HG03565 (cell line): ENCODE data around the gene CARHSP1.
"Not testable (repeated sequence)": the region's sequence is repeated elsewhere in the genome, so short reads cannot be mapped to it uniquely, and the experiment has no call there.

ENCODE experiments used
- ATAC-seq: cut with Tn5 transposase; IDR thresholded peaks from one replicate; pipeline ENCODE4 v1.9.1; 2021; ENCODE audit warnings: mild to moderate bottlenecking, moderate library complexity; ENCODE audit not compliant: unreplicated experiment

Gene CARHSP1

DNA sequence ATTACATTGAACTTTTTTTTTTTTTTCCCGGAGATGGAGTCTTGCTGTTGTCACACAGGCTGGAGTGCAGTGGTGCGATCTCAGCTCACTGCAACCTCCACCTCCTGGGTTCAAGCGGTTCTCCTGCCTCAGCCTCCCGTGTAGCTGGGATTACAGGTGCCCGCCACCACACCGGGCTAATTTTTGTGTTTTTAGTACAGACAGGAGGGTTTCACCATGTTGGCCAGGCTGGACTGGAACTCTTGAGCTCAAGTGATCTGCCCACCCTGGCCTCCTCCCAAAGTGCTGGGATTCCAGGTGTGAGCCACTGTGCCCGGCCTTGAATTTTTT lies 5.0 kb upstream of the CARHSP1 start:
- ATAC-seq, result not testable (repeated sequence)

DNA sequence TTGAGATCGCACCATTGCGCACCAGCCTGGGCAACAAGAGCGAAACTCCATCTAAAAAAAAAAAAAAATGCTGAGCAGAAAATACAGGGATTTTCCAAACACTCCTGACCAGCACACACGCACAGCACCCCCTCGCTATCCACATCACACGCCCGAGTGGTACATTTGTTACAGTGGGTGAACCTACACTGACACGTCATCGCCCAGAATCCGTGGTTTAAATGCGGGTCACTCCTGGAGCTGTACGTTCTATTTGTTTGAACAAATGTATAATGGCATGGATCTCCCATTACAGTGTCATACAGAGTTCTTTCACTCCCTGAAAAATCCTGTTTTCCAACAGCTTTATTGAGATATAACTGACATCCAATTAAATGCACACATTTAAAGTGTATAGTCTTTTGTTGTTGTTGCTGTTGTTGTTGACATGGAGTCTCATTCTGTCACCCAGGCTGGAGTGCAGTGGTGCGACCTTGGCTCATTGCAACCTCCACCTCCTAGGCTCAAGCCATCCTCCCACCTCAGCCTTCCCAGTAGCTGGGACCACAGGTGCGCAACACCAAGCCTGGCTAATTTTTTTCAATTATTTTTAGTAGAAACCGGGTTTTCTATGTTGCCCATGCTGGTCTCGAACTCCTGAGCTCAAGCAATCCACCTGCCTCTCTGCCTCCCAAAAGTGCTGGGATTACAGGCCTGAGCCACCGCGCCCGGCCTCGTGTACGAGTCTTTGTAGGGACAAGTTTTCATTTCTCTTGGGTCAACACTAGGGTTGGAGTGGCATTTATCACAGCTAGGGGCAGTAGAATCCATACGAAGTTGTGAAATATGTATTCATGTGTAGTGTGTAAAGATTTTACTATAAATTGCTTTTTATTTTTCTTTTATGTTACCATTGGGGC lies 4.4 kb upstream of the CARHSP1 start:
- no peak for ATAC-seq

DNA sequence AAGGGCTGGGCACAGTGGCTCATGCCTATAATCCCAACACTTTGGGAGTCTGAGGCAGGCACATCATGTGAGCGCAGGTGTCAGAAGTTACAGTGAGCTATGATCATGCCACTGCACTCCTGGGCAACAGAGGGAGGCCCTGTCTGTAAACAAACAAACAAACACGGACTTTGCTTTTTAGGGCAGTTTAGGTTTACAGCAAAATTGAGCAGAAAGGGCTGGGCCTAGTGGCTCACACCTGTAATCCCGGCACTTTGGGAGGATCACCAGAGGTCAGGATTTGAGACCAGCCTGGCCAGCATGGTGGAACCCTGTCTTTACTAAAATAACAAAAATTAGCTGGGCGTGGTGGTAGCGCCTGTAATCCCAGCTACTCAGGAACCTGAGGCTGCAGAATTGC lies 3.3 kb upstream of the CARHSP1 start:
- ATAC-seq, result no peak

DNA sequence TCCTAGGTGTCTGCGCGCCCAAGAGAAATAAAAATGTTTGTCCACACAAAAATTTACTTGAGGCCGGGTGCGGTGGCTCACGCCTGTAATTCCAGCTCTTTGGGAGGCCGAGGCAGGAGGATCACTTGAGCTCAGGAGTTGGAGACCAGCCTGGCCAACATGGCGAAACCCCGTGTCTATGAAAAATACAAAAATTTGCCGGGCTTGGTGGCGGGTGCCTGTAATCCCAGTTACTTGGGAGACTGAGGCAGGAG lies 1.1 kb upstream of the CARHSP1 start:
- not testable (repeated sequence) for ATAC-seq

DNA sequence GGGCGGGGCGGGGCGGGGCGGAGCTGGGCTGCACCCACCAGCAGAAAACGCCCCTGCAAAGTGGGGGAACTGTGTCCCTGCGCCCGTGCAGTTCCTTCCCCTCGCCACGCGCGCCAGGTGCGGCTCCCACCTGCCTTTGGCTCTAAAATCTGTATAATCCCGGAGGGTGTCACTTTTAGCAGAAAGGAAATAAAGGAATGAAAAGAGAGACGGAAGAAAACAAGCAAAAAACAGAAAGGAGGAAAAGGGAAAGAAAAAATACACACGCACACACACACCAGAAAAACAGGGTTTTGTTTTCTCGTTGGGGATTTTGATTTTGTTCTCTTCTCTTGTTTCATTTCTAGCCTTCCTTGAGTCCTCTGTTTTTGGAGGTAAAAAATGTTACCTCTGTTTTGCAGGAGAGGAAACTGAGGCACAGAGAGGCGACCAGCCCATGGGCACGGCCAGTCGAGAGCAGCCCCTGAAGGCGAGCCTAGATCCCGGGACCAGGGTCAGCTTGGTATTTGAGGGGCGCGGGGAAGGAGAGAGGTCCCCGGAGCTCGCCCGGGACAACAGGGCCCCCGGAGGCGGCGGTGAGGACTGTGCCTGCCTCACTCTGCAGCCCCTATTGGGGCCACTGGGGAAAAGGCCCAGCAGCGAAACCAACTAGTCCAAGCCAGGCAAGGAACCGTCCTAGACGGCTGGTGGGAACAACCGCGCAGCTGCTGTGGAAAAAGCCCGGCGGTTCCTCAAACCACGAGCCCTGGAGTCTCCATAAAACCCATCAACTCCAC lies 594 bp upstream of the CARHSP1 start:
- no peak for ATAC-seq

DNA sequence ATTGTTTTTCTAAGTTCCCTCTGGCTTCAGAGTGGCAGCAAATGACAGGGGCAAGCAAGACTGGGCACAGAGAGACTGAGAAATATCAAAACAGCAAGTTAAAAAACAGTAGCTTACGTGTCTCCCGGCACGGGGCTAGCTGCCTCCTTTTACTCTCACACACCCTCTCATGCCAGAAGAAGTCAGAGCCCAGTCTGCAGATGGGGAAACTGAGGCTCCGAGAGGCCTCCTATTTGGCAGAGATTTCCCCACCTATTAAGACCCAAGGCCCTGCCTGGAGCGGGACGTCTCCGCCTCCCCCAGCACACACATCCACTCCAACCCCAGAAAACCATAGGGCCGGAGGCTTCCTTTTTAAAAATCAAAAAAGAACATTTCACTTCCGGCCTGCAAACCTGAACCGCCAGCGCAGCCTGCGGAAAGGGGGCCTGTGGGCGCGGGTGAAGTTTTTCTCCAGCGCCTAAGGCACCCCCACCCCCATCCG lies 832 bp downstream of the CARHSP1 start:
- ATAC-seq, result no peak

DNA sequence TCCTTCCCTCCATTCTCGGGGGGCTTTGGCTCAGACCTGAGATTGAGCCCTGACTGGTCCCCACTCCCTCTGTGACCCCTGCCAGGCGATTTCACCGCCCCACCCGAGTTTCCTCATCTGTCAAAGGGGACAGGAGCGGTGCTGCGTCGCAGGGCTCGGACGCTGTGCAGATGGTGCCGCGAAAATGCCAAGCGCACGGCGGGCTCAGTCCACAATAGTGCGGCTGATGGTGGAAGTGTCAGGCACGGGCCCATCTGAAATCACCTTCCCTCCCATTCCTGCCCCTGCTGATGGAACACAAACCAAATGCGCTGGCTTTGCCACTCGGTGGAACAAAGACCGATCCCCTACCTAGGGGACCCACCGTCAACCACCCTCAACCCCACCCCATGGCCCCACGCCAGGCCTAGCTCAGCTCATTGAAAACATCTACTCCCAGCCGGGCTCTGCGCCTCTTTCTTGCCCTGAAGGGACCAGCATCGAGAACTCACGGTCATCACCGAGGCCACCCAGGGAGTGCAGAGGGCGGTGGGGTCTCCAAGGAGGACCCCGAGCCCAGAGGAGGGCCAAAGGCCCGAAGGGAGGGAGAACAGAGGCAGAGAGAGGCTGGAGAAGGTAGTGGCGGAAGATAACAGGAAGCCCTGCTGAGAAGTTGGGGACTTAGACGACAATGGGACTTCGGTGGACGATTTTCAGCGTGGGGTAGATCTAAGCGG lies 1.4 kb downstream of the CARHSP1 start:
- ATAC-seq, result no peak

DNA sequence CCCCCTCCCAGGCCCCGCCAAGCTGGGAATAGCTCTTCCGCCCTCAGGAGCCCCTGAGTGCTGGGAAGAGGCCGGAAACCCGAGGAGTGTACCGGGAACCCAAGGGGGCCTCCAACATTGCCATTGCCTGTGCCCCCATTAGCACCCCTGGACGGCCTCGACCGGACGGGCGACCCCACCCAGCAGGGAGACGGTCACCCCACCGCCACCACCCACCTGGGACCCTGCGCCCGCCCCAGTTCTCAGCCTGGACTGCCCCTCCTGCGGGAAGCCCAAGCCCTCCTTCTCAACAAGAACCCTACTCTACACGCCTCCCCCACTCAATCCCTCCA lies 2.0 kb downstream of the CARHSP1 start:
- no peak for ATAC-seq

DNA sequence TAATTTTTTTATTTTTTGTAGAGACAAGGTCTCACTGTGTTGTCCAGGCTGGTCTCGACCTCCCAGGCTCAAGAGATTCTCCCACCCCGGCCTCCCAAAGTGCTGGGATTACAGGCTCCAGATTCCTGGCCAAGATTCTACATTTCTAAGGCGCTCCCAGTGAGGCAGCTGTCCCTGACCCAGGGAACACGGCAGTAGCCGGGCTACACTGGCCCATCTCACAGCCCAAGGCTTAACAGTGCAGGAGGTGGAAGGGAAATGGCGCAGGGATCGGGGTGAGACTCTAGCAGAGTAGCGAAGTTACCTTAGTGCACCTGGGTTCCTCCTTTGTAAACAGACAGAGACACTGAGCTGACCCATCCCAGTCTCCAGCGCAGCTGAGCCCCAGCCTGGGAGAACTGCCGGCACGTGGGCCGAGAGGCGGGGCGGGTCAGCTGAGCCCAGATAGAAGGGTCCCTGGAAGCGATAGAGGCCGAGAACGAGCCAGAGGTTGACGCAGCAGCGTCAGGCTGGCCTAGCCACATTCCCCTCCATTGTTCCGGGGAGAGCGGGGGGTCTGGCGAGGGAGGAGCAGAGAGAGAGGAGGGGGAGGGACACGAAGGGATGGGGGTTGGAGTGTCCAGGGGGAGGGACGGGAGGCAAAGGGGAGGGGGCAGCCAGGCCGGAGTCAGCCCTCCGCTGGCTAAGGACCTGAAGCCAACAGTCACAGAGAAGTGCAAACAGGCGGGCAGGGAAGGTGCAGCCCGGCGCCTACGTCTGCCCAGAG lies 2.5 kb downstream of the CARHSP1 start:
- no peak for ATAC-seq

DNA sequence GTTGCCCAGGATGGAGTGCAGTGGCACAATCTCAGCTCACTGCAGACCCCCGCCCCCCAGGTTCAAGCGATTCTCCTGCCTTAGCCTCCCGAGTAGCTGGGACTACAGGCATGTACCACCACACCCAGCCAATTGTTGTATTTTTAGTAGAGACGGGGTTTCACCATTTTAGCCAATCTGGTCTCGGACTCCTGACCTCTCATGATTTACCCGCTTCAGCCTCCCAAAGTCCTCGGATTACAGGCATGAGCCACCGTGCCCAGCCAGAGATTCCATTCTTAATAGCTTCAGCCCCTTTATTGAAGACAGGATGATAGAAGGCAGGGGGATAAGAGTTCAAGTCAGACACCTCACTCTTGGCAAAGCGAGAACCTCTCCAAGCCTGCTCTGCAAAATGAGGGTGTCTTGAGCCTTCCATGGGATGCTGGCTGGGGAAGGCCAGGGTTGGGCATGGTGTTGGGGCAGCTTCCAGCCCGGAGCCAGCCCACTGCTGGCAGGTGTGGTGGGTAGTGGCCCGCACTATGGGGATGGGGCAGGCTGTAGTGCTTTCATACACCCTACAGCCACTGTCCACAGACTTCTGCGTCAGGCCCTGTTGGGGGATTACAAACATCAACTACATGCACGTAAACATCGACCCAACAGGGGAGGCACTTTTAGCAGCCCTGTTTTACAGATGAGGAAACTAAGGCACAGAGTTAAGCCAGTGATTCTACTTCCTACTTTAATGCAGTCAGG lies 3.5 kb downstream of the CARHSP1 start:
- no peak for ATAC-seq

DNA sequence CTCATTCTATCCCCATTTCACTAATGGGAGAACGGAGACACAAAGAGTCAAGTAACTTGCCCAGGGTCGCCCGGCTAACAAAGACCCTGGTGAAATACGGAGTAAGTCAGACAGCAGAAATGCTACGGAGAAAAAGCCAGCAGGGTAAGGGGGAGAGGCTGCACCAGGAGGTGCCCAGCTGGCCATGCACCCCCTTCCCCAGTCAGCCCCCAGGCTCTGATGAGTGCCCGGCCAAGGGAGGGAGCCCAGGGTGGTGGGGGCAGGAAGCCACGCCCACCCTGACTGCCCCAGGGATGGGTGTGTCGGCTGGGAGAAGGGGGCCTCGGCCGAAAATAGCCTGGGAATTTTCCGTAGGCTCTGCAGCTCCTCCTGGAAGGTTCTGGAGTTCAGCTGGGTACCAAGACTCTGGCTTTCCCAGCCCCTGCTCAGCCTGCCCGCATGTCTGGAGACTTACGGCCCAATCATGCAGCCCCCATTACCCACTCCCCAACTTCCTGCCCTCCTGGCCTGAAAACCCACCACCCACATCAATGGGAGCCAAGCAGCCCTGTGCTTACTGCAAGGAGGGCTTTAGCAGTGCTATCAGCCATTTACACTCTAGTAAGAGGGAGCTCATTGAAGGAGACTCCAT lies 4.2 kb downstream of the CARHSP1 start:
- no peak for ATAC-seq

DNA sequence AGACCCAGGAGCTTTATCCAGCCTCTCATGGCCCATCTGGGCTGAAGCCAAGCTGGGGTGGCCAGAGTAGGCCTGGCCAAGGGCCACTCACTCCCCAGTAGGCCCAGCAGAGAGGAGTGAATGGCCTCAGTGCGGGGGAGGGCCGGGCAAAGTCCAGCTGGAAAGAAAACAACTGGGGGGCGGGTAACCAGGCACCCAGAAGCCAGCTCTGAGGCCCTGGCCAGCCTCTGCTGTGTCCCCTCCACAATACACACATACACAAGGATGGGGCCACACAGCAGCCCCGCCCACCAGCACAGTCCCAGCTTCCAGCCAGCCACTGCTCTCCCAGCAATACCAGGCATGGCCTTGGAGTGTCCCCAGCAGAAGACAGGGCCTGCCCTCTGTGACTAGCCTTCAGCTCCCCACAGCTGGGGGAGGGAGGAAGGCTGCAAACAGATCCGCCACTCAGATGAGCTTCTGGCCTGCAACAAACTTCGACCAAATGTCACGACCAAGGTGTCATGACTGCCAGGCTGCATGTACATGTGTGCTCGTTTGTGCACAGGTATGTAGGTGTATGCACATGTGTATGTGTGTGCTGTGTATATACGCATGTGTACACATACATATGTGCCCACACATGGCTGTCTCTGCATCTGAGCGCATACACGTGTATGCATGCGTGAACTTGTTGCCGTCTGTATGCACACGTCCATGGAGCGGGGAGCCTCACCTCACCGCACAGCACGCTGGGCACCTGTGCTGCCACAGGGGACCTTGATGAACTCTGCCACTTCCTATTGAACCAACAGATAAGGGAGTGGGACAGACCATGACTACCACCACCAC lies 5.0 kb downstream of the CARHSP1 start:
- ATAC-seq, result no peak

DNA sequence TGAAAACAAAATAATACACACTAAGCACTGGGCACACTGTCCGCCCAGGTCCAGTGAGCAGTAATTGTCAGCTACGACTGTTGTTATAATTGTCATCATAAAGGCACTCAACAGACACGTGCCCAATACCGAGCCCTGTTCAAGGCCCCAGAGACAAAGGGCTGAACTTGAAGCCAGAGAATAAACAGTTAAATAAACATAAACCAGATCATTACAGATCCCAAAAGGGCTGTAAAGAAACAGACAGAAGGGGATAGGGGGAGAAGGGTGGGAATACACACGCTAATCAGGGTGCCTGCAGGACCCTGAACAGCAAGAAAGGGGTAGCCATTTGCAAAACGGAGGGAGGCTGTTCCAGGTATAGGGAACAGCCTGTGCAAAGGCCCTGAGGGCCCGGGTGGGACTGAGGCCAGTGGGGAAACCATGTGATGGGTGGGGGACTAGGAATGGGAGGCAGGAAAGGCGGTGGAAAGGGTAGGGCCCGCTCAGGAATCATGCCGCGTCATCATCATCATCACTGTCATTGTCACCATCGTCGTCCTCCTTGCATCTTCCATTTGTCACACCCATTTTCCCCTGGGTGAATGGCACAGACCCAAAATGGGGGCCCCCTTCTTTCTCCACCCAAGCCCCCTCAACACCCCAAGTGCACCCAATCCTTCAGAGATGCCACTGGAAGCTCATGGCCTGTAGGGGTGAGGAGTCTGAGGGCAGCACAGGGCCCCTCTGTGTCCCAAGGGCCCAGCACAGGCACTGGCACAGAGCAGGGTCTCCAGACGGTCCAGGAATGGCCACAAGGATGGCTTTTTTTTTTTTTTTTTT lies 6.3 kb downstream of the CARHSP1 start:
- no peak for ATAC-seq

DNA sequence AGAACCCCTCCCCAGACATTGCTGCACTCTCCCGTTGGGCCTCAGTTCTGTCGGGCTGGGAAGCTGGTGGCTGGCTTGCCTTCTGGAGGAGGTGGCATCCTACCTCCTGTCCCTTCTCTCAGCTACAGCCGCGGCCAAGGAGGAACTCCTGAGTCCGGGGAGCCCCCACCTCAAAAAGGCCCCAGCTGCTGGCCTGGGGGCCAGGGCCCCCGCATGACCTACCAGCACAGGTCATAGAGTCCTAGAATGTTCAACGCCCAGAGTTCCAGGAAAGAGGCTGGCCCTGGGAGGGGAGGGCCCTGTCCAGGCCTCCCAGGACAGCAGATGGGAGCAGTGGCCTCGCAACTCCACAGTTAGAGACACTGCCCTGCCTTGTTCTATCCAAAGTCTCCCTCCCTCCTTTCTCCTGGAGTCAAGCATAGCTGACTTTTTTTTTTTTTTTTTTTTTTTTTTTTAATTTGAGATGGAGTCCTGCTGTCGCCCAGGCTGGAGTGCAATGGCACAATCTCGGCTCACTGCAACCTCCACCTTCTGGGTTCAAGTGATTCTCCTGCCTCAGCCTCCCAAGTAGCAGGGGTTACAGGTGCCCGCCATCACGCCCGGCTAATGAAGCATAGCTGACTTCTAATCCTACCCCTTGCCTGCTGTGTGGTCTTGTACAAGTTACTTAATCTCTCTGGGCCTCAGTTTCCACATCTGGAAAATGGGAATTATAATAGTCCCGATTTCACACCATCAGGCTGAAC lies 7.1 kb downstream of the CARHSP1 start:
- ATAC-seq, result no peak

DNA sequence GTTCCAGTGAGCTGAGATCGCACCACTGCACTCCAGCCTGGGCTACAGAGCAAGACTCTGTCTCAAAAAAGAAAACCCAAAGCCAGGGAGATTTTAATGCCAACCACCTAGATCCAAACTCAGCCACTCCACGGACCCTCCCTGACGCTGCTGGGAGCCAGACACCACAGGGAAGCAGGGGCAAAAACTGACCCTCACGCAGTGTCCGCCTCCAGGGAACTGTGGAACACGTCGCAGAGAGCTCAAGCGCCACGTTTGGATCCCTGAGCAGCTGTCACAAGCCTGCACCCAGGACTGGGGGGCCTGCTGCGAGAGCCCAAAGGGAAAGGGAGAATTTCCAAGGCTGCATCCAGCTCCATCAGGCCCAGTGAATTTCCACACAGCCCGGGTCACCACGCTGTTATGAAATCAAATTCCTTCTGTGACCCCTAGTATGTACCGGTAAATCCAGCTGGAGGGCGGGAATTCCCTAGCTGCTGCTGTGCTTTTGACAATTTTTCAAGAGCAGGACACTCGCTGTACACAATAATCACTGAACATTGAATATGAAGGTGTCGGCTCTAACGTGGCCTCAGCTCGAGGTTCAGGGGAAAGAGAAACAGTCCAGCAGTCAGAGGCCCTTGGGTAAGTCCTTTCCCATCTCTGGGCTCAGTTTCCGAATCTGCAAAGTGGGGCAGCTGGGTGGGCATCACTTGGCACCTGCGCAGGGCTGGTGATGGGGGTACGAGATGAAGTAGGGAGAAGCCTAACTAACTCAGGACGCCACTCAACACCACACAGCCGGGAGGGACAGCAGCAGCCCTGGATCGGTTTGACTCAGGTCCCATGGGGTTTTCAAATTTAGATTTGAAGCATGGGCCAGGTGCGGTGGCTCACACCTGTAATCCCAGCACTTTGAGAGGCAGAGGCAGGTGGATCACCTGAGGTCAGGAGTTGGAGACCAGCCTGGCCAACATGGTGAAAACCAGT lies 8.6 kb downstream of the CARHSP1 start:
- no peak for ATAC-seq
